Glutamatergic neuron (in vitro differentiated cells): ENCODE measurements around the gene AWAT1. TPM values are rescaled to one million over a fixed set of nuclear protein-coding genes. Genes with fewer than 3 reads are reported as not detected.
"Not testable (repeated sequence)": the region's sequence is repeated elsewhere in the genome, so short reads cannot be mapped to it uniquely, and the experiment has no call there.

Source experiments
- DNase-seq: peaks from one replicate; pipeline ENCODE4 v3.0.0; 2022
- H3K27ac Mint-ChIP-seq: one replicate; pipeline ENCODE4 v1.8.0; 2020; ENCODE audit warnings: mild to moderate bottlenecking, mixed read lengths, inconsistent platforms; ENCODE audit not compliant: unreplicated experiment
- H3K27me3 Mint-ChIP-seq: one replicate; pipeline ENCODE4 v1.8.0; 2020; ENCODE audit warnings: mild to moderate bottlenecking, moderate library complexity, mixed read lengths, inconsistent platforms; ENCODE audit not compliant: unreplicated experiment
- H3K36me3 Mint-ChIP-seq: one replicate; pipeline ENCODE4 v1.8.0; 2020; ENCODE audit warnings: mild to moderate bottlenecking, mixed read lengths, inconsistent platforms; ENCODE audit not compliant: unreplicated experiment
- H3K4me1 Mint-ChIP-seq: one replicate; pipeline ENCODE4 v1.8.0; 2020; ENCODE audit warnings: mild to moderate bottlenecking, low read depth, mixed read lengths, inconsistent platforms; ENCODE audit not compliant: unreplicated experiment
- H3K4me3 Mint-ChIP-seq: one replicate; pipeline ENCODE4 v1.8.0; 2020; ENCODE audit warnings: mild to moderate bottlenecking, mixed read lengths, inconsistent platforms; ENCODE audit not compliant: unreplicated experiment
- H3K9me3 Mint-ChIP-seq: one replicate; pipeline ENCODE4 v1.8.0; 2020; ENCODE audit warnings: mild to moderate bottlenecking, moderate library complexity, mixed read lengths, inconsistent platforms; ENCODE audit not compliant: unreplicated experiment
- CTCF ChIP-seq: fragments of 200-600 bp; sonication (generic); IDR thresholded peaks from one replicate; pipeline ENCODE4 v1.5.0; 2021; ENCODE audit not compliant: partially characterized antibody, unreplicated experiment
- total RNA-seq: library from RNA; stranded (reverse); fragmentation: NEBNext Ultra II Directional; extraction: Animal tissue kit (Norgen Biotek cat#: 25700); gene quantifications from one replicate; pipeline ENCODE4 v1.2.1, GENCODE V29; 2021; ENCODE audit not compliant: unreplicated experiment

AWAT1 gene
- total RNA-seq, 1 donor from 2014 or later: not detected

GRCh38 chrX:70241501-70241900 lies 7.0 kb downstream of the AWAT1 start:
- TF ChIP-seq CTCF: no peak
- Mint-ChIP-seq H3K4me1 (no peaks in the 10 kb centered on the region), H3K27me3 (no peaks in the 10 kb centered on the region), H3K27ac (no peak overlapping the region), H3K36me3 (no peaks in the 10 kb centered on the region), H3K9me3 (no peaks in the 10 kb centered on the region), H3K4me3 (no peak overlapping the region)
- DNase-seq: no peak

- H3K27ac Mint-ChIP-seq, DNase-seq, H3K36me3 Mint-ChIP-seq, H3K27me3 Mint-ChIP-seq, H3K4me3 Mint-ChIP-seq, H3K4me1 Mint-ChIP-seq, H3K9me3 Mint-ChIP-seq: not testable (repeated sequence)
Measured at GRCh38 chrX:70243601-70244000, 9.1 kb downstream of the AWAT1 start.

GRCh38 chrX:70244881-70245280 lies 10.4 kb downstream of the AWAT1 start:
- Mint-ChIP-seq H3K36me3 (no peaks in the 10 kb centered on the region), H3K9me3 (no peaks in the 10 kb centered on the region)

GRCh38 chrX:70247252-70247651 lies 12.8 kb downstream of the AWAT1 start:
- H3K4me1 Mint-ChIP-seq: no peaks in the 10 kb centered on the region
- no peak overlapping the region for H3K4me3 Mint-ChIP-seq
- H3K36me3 Mint-ChIP-seq: no peaks in the 10 kb centered on the region
- no peak for TF ChIP-seq CTCF
- DNase-seq: no peak
- no peaks in the 10 kb centered on the region for H3K9me3 Mint-ChIP-seq
- no peak overlapping the region for H3K27ac Mint-ChIP-seq
- no peaks in the 10 kb centered on the region for H3K27me3 Mint-ChIP-seq

More at GRCh38 chrX:70244881-70245280, 10.4 kb downstream of the AWAT1 start:
- TF ChIP-seq CTCF: no peak
- Mint-ChIP-seq H3K4me3 (no peak overlapping the region), H3K27ac (no peak overlapping the region), H3K27me3 (no peaks in the 10 kb centered on the region), H3K4me1 (no peaks in the 10 kb centered on the region)
- DNase-seq: no peak

- Mint-ChIP-seq H3K9me3 (no peaks in the 10 kb centered on the region), H3K4me1 (no peaks in the 10 kb centered on the region), H3K27me3 (no peaks in the 10 kb centered on the region), H3K27ac (no peak overlapping the region), H3K4me3 (no peak overlapping the region), H3K36me3 (no peaks in the 10 kb centered on the region)
- DNase-seq: no peak
- TF ChIP-seq CTCF: no peak
Measured at GRCh38 chrX:70252491-70252890, 18.0 kb downstream of the AWAT1 start.
